A673 (cell line): ENCODE data around the gene PIM3.

ENCODE experiments used
- CTCF ChIP-seq: fragments of 300-800, 200-600 bp; sonication (generic); conservative IDR thresholded peaks from 2 replicates; pipeline ENCODE4 v1.5.1; 2017; ENCODE audit warnings: low read depth, mild to moderate bottlenecking, antibody characterized with exemption, low read length, moderate library complexity, mixed read lengths
- EZH2 ChIP-seq: fragments of 200-600 bp; sonication (generic); IDR thresholded peaks from 2 replicates; pipeline ENCODE4 v1.6.1; 2017; ENCODE audit warnings: borderline replicate concordance, low read depth, mild to moderate bottlenecking, mixed read lengths, antibody characterized with exemption, low read length; ENCODE audit not compliant: poor library complexity, severe bottlenecking

- TF ChIP-seq CTCF (no peak), EZH2 (no peak)
Measured at GRCh38 chr22:49950396-49950994, 10.1 kb upstream of the PIM3 start.
